Esophagus squamous epithelium (tissue), 4 donors: ENCODE data around the gene DNASE1L3.

Experiments used
- POLR2A ChIP-seq, 4 donors: fragments of 450-650 bp; IDR thresholded peaks; one replicate each; pipeline ENCODE4 v1.6.1; 2017; ENCODE audit warnings: antibody characterized with exemption in 4 of 4, mild to moderate bottlenecking in 4 of 4, moderate library complexity in 3 of 4
- TF ChIP-seq, protein P1 (sequence below), 6 experiments: fragments of 450-650 bp in 4 of 6; fragments of 200-600 bp in 2 of 6; sonication (generic) in 2 of 6; IDR thresholded peaks; one replicate each; pipeline ENCODE4 v1.5.1; 2016 to 2019; ENCODE audit warnings: antibody characterized with exemption in 6 of 6, mild to moderate bottlenecking in 4 of 6, moderate library complexity in 4 of 6

DNA sequence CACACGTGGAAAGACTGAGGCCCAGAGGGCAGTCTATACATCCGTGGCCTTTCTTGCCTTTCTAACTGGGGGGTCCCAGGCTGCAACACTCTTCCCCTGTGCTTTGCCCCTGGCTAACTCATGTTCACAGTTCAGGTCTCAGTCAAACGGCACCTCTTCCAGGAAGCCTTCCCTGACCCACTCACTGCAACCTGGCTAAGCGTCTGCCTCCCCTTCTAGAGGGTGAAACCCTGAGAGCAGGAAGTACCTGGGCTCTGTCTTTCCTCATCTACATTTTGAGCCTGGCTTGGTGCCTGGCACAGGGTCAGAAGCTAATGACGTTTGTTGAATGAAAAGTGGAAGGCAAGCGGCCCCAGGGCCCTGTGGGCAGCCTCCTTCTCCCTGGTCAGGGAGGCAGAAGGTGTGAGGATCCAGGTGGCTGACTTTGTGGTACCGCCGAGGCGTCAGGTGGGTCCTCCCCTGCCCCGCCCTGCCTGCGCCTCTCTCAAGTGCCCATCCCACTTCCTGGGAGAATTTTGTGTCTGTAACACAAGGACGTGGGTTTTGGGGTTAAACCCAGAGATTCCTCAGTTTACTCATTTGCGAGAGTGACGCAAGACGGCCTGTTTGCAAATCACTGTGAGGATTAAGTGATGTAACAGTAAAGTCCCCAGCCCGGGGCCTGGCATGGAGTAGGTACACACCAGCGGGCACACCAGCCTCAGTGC is 32.1 kb downstream of the DNASE1L3 start:
- TF ChIP-seq, protein P1, sequence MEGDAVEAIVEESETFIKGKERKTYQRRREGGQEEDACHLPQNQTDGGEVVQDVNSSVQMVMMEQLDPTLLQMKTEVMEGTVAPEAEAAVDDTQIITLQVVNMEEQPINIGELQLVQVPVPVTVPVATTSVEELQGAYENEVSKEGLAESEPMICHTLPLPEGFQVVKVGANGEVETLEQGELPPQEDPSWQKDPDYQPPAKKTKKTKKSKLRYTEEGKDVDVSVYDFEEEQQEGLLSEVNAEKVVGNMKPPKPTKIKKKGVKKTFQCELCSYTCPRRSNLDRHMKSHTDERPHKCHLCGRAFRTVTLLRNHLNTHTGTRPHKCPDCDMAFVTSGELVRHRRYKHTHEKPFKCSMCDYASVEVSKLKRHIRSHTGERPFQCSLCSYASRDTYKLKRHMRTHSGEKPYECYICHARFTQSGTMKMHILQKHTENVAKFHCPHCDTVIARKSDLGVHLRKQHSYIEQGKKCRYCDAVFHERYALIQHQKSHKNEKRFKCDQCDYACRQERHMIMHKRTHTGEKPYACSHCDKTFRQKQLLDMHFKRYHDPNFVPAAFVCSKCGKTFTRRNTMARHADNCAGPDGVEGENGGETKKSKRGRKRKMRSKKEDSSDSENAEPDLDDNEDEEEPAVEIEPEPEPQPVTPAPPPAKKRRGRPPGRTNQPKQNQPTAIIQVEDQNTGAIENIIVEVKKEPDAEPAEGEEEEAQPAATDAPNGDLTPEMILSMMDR (IDR thresholded peaks at IDR 0.05) = no peak
- TF ChIP-seq POLR2A (IDR thresholded peaks at IDR 0.05) = no peak
